RPMI7951 (cell line): ENCODE data around the gene PRR12. TPM values are rescaled to one million over a fixed set of nuclear protein-coding genes. Genes with fewer than 3 reads are reported as not detected.

Experiments
- DNase-seq: peaks from one replicate; pipeline ENCODE4 v3.0.0-alpha.2; 2012; ENCODE audit warnings: low read depth
- total RNA-seq: library from RNA; depleted of rRNA; stranded (reverse); fragments of >200 nt; shearing (Covaris generic); gene quantifications from 2 replicates; pipeline ENCODE4 v1.2.3, GENCODE V29; 2014; rRNA removed

Gene PRR12
- total RNA-seq, 1 experiment from 2014 or later: 1.1 TPM

GRCh38 chr19:49666120-49666444 lies 75.1 kb downstream of the PRR12 start:
- DNase-seq: no peak

DNA sequence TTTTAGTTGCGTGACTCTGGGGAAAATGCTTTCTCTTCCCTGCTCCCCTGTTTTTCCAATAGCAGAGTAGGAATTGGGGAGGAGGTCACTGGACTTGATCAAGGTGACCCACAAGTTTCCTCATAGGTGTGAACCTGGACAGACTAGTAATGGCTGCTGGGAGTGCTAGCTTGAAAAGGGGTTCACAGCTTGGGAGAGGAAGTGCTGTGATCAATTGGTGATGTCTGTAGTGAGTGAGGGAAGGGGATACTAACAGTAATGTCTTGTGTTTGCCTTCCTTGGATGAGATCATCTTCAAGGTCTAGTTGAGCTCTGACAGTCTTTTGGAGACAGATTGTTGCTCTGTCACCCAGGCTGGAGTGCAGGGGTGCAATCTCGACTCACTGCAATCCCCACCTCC lies 76.5 kb downstream of the PRR12 start:
- no peak for DNase-seq

DNA sequence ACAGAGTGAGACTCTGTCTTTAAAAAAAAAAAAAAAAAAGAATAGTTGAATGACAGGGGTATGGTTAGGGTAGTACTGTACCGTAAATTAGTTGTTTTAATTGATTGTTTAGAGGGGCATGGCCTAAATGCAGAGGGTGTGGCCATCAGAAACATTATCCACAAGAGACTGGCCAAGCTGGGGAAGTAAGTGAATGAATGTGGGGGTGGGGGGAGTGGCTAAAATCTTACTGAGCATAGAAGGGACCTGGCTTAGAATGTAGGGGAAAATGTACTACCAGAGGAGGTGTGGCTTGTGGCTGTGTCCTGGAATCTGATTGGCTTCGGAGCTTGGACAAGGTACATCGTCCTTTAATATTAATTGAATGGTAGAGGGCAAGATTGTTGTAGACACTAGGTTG lies 78.5 kb downstream of the PRR12 start:
- DNase-seq: no peak

GRCh38 chr19:49672131-49672919 lies 81.3 kb downstream of the PRR12 start:
- peak; percentile 63 for DNase-seq

Other genes starting within 250 kb of the PRR12 start
- gene TEAD2, start 228.8 kb upstream of the PRR12 start, total RNA-seq: 34.2 and 36.4 TPM in 2 replicates
- 0.24 and 0.59 TPM in 2 replicates for gene DKKL1, start 227.3 kb upstream of the PRR12 start, total RNA-seq
- not detected in 2 replicates for gene KASH5, start 202.9 kb upstream of the PRR12 start, total RNA-seq
- gene PTH2, start 167.7 kb upstream of the PRR12 start, total RNA-seq: not detected in 2 replicates
- not detected in 2 replicates for gene GFY, start 165.8 kb upstream of the PRR12 start, total RNA-seq
- 0.84 and 1.9 TPM in 2 replicates for gene SLC17A7, start 149.7 kb upstream of the PRR12 start, total RNA-seq
- gene PIH1D1, start 139.4 kb upstream of the PRR12 start, total RNA-seq: 176 and 221 TPM in 2 replicates
- 12.9 and 20.3 TPM in 2 replicates for gene ALDH16A1, start 138.0 kb upstream of the PRR12 start, total RNA-seq
- gene FLT3LG, start 117.0 kb upstream of the PRR12 start, total RNA-seq: 8.0 and 12.7 TPM in 2 replicates
- gene RPL13A, start 103.6 kb upstream of the PRR12 start, total RNA-seq: 2,557 and 2,630 TPM in 2 replicates
- 4,830 and 4,921 TPM in 2 replicates for gene RPS11, start 94.7 kb upstream of the PRR12 start, total RNA-seq
- 14.7 and 22.9 TPM in 2 replicates for gene FCGRT, start 78.5 kb upstream of the PRR12 start, total RNA-seq
- 145 and 157 TPM in 2 replicates for gene RCN3, start 63.2 kb upstream of the PRR12 start, total RNA-seq
- gene NOSIP, start 10.6 kb upstream of the PRR12 start, total RNA-seq: 159 TPM in 2 replicates
- 0.10 TPM in 1 of 2 replicates, not detected in the other for gene PRRG2, start 9.9 kb upstream of the PRR12 start, total RNA-seq
- gene RRAS, start 49.0 kb downstream of the PRR12 start, total RNA-seq: 81.8 and 84.2 TPM in 2 replicates
- gene SCAF1, start 51.0 kb downstream of the PRR12 start, total RNA-seq: 7.1 and 16.0 TPM in 2 replicates
- gene IRF3, start 74.7 kb downstream of the PRR12 start, total RNA-seq: 58.4 and 87.0 TPM in 2 replicates
- gene BCL2L12, start 74.8 kb downstream of the PRR12 start, total RNA-seq: 19.7 and 26.8 TPM in 2 replicates
- gene PRMT1, start 86.1 kb downstream of the PRR12 start, total RNA-seq: 334 and 387 TPM in 2 replicates
- gene ADM5, start 98.4 kb downstream of the PRR12 start, total RNA-seq: 0.72 and 0.78 TPM in 2 replicates
- gene CPT1C, start 99.9 kb downstream of the PRR12 start, total RNA-seq: 18.3 and 21.8 TPM in 2 replicates
- not detected in 2 replicates for gene TSKS, start 172.1 kb downstream of the PRR12 start, total RNA-seq
- gene AP2A1, start 175.8 kb downstream of the PRR12 start, total RNA-seq: 51.8 and 65.5 TPM in 2 replicates
- 33.7 and 34.5 TPM in 2 replicates for gene FUZ, start 222.1 kb downstream of the PRR12 start, total RNA-seq
- 22.9 and 29.3 TPM in 2 replicates for gene MED25, start 227.1 kb downstream of the PRR12 start, total RNA-seq